Measurements from ENCODE around the gene AZI2.

AZI2 gene

GRCh38 chr3:28348629-28349468 is at the start of gene AZI2, which contains the start of gene ZCWPW2:
TSS of gene AZI2 (minus strand) at chr3:28348824. CDS start at chr3:28340617, 8,207 bp downstream.
TSS of gene ZCWPW2 (plus strand) at chr3:28348721. CDS start at chr3:28413069, 64,348 bp downstream.
- DNase-seq (ENCODE audit: low read depth) = peak; percentile 79
- peak within 1 kb of the TSS; percentile 72 for H3K4me3 ChIP-seq (ENCODE audit: low read depth, low read length)
- peak; percentile 28 for TF ChIP-seq CTCF (IDR thresholded peaks at IDR 0.05; ENCODE audit: low read depth, low read length, missing control alignments)

- DNase-seq (ENCODE audit: low read depth) = no peak
- H3K4me3 ChIP-seq (ENCODE audit: low read depth, low read length) = no peak overlapping the region
- no peak for TF ChIP-seq CTCF (IDR thresholded peaks at IDR 0.05; ENCODE audit: low read depth, low read length, missing control alignments)
These were observed 40.4 kb upstream of the AZI2 start for GRCh38 chr3:28388978-28389377.

GRCh38 chr3:28386049-28386448 is 37.4 kb upstream of the AZI2 start:
- TF ChIP-seq CTCF (IDR thresholded peaks at IDR 0.05; ENCODE audit: low read depth, low read length, missing control alignments) = no peak
- no peak for DNase-seq (ENCODE audit: low read depth)
- no peak overlapping the region for H3K4me3 ChIP-seq (ENCODE audit: low read depth, low read length)

DNA sequence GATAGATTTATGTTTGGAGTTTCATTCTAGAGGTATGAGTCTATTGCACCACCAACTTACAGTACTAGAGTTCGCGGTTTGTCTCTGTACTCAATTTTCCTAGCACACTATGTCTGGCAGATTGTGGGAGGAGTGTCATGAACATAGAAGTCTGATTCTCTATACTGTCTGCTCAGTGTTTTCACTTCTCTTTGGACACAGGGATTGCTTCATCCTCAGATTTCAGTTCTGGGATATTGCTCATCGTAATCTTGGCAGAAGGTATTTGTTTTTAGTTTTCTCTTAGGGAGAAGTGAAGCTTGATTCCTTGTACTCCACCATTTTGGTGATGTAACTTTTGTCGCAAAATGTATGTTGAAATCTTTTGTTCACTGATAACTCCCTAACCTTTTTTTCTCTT is 27.8 kb upstream of the AZI2 start:
- TF ChIP-seq CTCF (IDR thresholded peaks at IDR 0.05; ENCODE audit: low read depth, low read length, missing control alignments) = no peak
- H3K4me3 ChIP-seq (ENCODE audit: low read depth, low read length) = no peak overlapping the region
- DNase-seq (ENCODE audit: low read depth) = no peak

DNA sequence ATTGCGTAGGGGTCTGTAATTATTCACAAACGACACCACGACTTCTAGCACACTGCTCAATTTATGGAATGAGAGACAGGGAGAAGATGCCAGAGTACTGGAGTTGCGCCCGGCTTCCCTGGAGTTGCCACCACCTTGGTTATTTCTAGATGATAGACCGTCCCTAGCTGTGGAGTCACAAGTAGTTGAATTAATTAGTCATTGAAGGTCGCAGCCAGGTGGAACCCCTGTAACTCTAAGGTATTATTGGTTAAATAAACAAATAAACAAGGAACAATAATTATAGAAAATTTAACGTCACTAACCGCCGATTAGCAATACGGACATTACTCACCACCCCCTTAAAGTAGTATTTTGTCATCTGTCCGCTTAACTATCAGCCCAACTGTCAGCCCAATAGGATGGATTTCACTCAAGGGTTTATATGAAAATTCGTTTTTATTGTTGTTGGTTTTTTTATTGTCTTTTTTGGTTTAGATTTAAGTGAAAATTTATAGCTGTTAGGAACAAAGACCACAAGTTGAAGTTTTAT is 911 bp upstream of the AZI2 start:
- no peak for DNase-seq (ENCODE audit: low read depth)
- TF ChIP-seq CTCF (IDR thresholded peaks at IDR 0.05; ENCODE audit: low read depth, low read length, missing control alignments) = no peak
- H3K4me3 ChIP-seq (ENCODE audit: low read depth, low read length) = peak overlapping the region; percentile 72

DNA sequence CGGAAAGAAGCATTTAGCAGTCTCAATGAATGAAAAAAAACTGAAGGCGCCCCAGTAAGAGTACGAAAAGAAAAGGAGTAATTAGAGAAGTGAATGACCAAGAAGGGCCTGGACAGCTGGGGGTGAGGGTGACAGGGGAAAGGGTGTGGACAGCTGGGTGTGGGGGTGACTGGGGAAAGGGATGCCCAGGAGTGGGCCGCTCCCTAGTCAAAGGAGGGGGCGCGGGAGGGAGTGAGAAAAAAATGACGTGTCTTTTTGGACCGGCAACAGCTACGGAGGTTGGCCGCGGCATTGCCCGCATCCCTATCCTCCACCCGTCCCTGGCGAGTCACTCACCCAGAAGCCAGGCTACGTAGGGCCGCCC is 377 bp downstream of the AZI2 start:
- H3K4me3 ChIP-seq (ENCODE audit: low read depth, low read length) = peak overlapping the region; percentile 72
- no peak for DNase-seq (ENCODE audit: low read depth)
- no peak for TF ChIP-seq CTCF (IDR thresholded peaks at IDR 0.05; ENCODE audit: low read depth, low read length, missing control alignments)
